ENCODE results near the gene DPT. TPM values are rescaled to one million over a fixed set of nuclear protein-coding genes. Genes with fewer than 3 reads are reported as not detected.

The DPT gene
- total RNA-seq, 1 donor: 4.3 TPM

DNA sequence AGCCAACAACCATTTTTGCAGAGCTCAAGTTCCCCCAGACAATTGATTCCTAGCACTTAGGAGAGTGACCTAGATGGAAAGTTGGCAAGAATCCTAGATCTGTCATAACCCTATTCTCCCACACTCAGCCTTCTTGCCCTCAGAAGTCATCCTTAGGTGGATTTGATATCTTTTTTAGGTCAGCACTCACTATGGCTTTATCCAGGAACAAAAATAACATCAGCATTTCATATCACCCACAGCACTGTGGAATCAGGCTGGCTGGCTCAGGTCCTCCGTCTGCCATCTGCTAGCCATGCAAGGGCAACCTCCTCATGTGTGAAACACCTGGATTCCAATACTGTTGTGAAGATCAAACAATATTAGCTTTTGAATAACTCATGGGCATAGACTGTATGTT, 6.0 kb downstream of the DPT start:
- H3K4me3 ChIP-seq (ENCODE audit: insufficient read depth, low read length): no peak overlapping the region
- H3K27ac ChIP-seq (ENCODE audit: low read depth, low read length): no peak overlapping the region
- H2AFZ ChIP-seq (ENCODE audit: low read length): no peak overlapping the region
- no peaks in the 10 kb centered on the region for H3K9me3 ChIP-seq (ENCODE audit: low read depth, low read length)
- H3K27me3 ChIP-seq (ENCODE audit: insufficient read depth, low read length): no peaks in the 10 kb centered on the region
- H4K20me1 ChIP-seq (ENCODE audit: insufficient read depth, low read length): no peaks in the 10 kb centered on the region
- H3K4me2 ChIP-seq (ENCODE audit: insufficient read depth, low read length): no peak overlapping the region
- no peaks in the 10 kb centered on the region for H3K79me2 ChIP-seq (ENCODE audit: insufficient read depth, low read length)
- no peak for TF ChIP-seq CTCF (IDR thresholded peaks at IDR 0.05; ENCODE audit: extremely low read depth, low read depth, low read length)
- H3K36me3 ChIP-seq (ENCODE audit: insufficient read depth, low read length): no peaks in the 10 kb centered on the region
- no peak for DNase-seq (ENCODE audit: insufficient read length, low spot score, missing footprints)
- no peaks in the 10 kb centered on the region for H3K4me1 ChIP-seq (ENCODE audit: insufficient read depth, low read length)

DNA sequence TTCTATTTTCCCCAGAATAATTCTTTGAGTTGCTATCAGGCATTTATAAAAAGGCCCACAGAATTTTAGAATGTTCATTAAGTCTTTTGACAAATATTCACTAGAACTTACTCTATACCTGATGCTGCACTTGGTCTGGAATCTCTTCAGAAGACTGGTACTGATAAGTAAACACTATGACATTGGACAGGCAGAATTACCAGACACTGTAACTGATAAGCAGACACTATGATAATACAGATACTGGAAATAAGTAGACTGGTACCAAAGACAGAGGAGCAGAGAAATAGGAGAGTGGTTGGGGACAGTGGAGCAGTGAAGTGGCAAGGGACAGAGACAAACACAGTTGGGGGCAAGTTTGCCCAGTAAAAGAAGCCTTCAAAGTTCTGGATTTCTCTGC, 8.2 kb downstream of the DPT start:
- H3K4me3 ChIP-seq (ENCODE audit: insufficient read depth, low read length): no peak overlapping the region
- H3K36me3 ChIP-seq (ENCODE audit: insufficient read depth, low read length): no peaks in the 10 kb centered on the region
- no peak for DNase-seq (ENCODE audit: insufficient read length, low spot score, missing footprints)
- TF ChIP-seq CTCF (IDR thresholded peaks at IDR 0.05; ENCODE audit: extremely low read depth, low read depth, low read length): no peak
- no peaks in the 10 kb centered on the region for H3K4me1 ChIP-seq (ENCODE audit: insufficient read depth, low read length)
- no peaks in the 10 kb centered on the region for H4K20me1 ChIP-seq (ENCODE audit: insufficient read depth, low read length)
- H3K27me3 ChIP-seq (ENCODE audit: insufficient read depth, low read length): no peaks in the 10 kb centered on the region
- H3K27ac ChIP-seq (ENCODE audit: low read depth, low read length): no peak overlapping the region
- no peaks in the 10 kb centered on the region for H3K79me2 ChIP-seq (ENCODE audit: insufficient read depth, low read length)
- no peak overlapping the region for H2AFZ ChIP-seq (ENCODE audit: low read length)
- no peaks in the 10 kb centered on the region for H3K9me3 ChIP-seq (ENCODE audit: low read depth, low read length)
- H3K4me2 ChIP-seq (ENCODE audit: insufficient read depth, low read length): no peak overlapping the region

DNA sequence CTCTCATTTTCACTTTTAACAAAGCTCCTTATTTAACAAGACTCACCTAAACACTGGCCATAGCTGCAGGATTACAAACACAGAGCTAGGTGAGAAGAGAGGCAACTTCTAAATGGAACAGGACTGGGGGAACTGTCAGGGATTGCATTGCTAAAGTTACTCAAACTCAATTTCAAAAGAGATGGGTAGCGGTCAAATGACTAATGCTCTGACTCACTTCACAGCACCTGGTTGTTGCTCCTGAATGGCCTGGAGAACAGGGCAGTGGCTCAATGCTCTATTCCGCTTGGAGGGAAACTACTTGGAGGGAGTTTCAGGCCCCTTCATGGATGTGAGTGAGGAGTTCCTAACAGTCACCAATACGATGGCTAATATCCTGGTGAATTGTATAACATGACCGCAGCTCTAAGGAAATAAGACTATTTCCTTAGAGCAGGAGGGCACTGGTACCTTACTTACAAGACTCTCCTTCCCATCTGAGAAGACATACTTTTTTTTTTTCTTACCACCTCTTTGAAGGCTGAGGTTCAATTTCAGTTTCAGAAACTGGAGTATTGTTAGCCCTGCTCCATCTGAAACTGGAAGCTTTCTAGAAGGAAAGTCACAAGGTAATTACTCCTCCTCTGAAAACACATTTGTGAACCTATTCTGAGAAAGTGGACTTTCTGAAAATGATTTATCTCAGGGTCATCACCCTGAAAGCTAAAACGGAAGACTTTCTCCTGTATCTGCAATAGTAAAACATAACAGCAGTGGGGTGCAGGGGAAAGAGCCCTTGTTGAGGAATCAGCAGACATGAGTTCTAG, 9.5 kb downstream of the DPT start:
- Histone ChIP-seq H3K79me2 (ENCODE audit: insufficient read depth, low read length) (no peaks in the 10 kb centered on the region), H2AFZ (ENCODE audit: low read length) (no peak overlapping the region), H3K4me1 (ENCODE audit: insufficient read depth, low read length) (no peaks in the 10 kb centered on the region), H3K27ac (ENCODE audit: low read depth, low read length) (no peak overlapping the region), H3K36me3 (ENCODE audit: insufficient read depth, low read length) (no peaks in the 10 kb centered on the region), H3K9me3 (ENCODE audit: low read depth, low read length) (no peaks in the 10 kb centered on the region), H3K4me2 (ENCODE audit: insufficient read depth, low read length) (no peak overlapping the region), H4K20me1 (ENCODE audit: insufficient read depth, low read length) (no peaks in the 10 kb centered on the region), H3K4me3 (ENCODE audit: insufficient read depth, low read length) (no peak overlapping the region), H3K27me3 (ENCODE audit: insufficient read depth, low read length) (no peaks in the 10 kb centered on the region)
- no peak for DNase-seq (ENCODE audit: insufficient read length, low spot score, missing footprints)
- no peak for TF ChIP-seq CTCF (IDR thresholded peaks at IDR 0.05; ENCODE audit: extremely low read depth, low read depth, low read length)

DNA sequence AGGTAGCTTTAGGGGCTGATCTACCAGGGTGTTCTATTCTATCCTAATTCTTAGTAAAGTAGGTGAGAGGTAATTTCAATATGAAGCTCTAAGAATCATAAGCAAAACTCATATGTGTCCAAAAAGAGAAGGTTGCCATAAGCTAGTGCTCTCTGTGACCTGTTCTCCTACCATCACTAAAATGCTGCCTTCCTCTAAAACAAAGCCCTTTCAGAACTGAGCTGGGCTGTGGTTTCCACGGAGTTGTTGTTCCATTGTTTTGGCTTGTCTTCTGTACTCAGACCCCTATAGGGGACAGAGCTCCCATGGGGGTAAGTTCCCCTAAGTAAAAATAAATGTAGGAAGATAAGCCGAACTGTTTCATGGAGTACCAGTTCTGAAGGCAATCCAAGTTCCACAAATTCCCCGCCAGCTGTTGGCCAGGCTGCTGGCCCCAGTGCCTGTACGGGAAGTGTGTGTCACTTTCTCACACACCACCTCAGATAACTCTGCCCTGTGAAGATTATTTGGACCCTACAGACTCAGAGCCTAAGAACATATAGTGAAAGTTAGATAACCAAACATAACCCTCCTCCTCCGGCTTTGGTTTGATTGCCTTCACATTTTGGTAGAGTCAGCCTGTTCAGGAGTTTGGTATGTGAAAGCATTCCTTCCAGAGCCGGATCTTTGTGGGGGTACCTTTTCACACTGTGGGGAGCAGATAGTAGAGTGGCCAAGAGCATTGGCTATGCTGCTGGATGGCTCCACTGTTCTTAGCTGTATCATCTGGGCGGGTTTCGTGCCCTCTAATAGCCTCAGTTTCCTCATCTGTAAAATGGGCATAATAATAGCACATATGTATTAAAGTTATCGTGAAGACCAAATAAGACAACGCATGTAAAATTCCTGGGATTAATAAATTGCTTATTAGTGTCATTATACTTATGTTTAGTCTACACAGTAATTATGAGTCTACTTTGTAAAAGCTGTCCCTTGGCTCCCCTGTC, 10.8 kb downstream of the DPT start:
- no peak for DNase-seq (ENCODE audit: insufficient read length, low spot score, missing footprints)
- H3K27me3 ChIP-seq (ENCODE audit: insufficient read depth, low read length): no peaks in the 10 kb centered on the region
- no peaks in the 10 kb centered on the region for H4K20me1 ChIP-seq (ENCODE audit: insufficient read depth, low read length)
- no peaks in the 10 kb centered on the region for H3K79me2 ChIP-seq (ENCODE audit: insufficient read depth, low read length)
- no peaks in the 10 kb centered on the region for H3K9me3 ChIP-seq (ENCODE audit: low read depth, low read length)
- H3K4me1 ChIP-seq (ENCODE audit: insufficient read depth, low read length): no peaks in the 10 kb centered on the region
- no peak overlapping the region for H3K4me3 ChIP-seq (ENCODE audit: insufficient read depth, low read length)
- no peaks in the 10 kb centered on the region for H3K36me3 ChIP-seq (ENCODE audit: insufficient read depth, low read length)
- H3K4me2 ChIP-seq (ENCODE audit: insufficient read depth, low read length): no peak overlapping the region
- no peak overlapping the region for H2AFZ ChIP-seq (ENCODE audit: low read length)
- no peak overlapping the region for H3K27ac ChIP-seq (ENCODE audit: low read depth, low read length)
- no peak for TF ChIP-seq CTCF (IDR thresholded peaks at IDR 0.05; ENCODE audit: extremely low read depth, low read depth, low read length)
